Ovary (tissue), 3 donors: ENCODE results near the gene OR4F6.
"Not testable (repeated sequence)": the region's sequence is repeated elsewhere in the genome, so short reads cannot be mapped to it uniquely, and the experiment has no call there.

Experiments used
- CTCF ChIP-seq, 3 donors: fragments of 450-650 bp in 2 of 3; fragments of 200-600 bp in 1 of 3; IDR thresholded peaks; one replicate each; pipeline versions ENCODE4 v1.5.1 to v1.8.0; 2016 to 2022; ENCODE audit warnings: antibody characterized with exemption in 3 of 3, mild to moderate bottlenecking in 1 of 3
- EP300 ChIP-seq: sonication (generic); formaldehyde crosslinking; IDR thresholded peaks from one replicate; pipeline ENCODE4 v1.6.1; 2017; ENCODE audit warnings: antibody characterized with exemption
- POLR2A ChIP-seq: fragments of 450-650 bp; IDR thresholded peaks from one replicate; pipeline ENCODE4 v1.6.1; 2017; ENCODE audit warnings: antibody characterized with exemption, mild to moderate bottlenecking, moderate library complexity
- donor health status: DM: no; HTN: no; CAD: no.

GRCh38 chr15:101764669-101765339, 38.5 kb upstream of the OR4F6 start:
- not testable (repeated sequence) for TF ChIP-seq CTCF (IDR thresholded peaks at IDR 0.05); POLR2A; EP300
